Tibial artery (tissue), 4 donors: ENCODE measurements around the gene GNG13.

ENCODE experiments used
- DNase-seq, 2 donors: peaks; one replicate each; pipeline ENCODE4 v3.0.0-alpha.2; 2019
- H3K27ac ChIP-seq, 2 donors: fragments of 200-600 bp; sonication (generic) in 1 of 2; 1 replicate in 1 of 2; 2 replicates in 1 of 2; pipeline ENCODE4 v1.5.1; 2018 to 2019; ENCODE audit warnings: mild to moderate bottlenecking in 1 of 2
- H3K27me3 ChIP-seq, 2 donors: fragments of 200-600 bp; sonication (generic) in 1 of 2; one replicate each; pipeline versions ENCODE4 v1.5.1 to v1.6.0; 2016 to 2019
- H3K36me3 ChIP-seq, 3 donors: fragments of 200-600 bp; sonication (generic) in 2 of 3; one replicate each; pipeline ENCODE4 v1.5.1; 2016 to 2019; ENCODE audit warnings: mild to moderate bottlenecking in 2 of 3
- H3K4me1 ChIP-seq, 4 donors: fragments of 200-600 bp; sonication (generic) in 2 of 4; 1 replicate in 3 of 4; 2 replicates in 1 of 4; pipeline ENCODE4 v1.5.1; 2016 to 2019
- H3K4me3 ChIP-seq, 2 donors: fragments of 200-600 bp; sonication (generic) in 1 of 2; 1 replicate in 1 of 2; 2 replicates in 1 of 2; pipeline ENCODE4 v1.5.1; 2018 to 2019; ENCODE audit warnings: mild to moderate bottlenecking in 2 of 2
- H3K9me3 ChIP-seq, 3 donors: fragments of 200-600 bp; sonication (generic) in 1 of 3; one replicate each; pipeline ENCODE4 v1.5.1; 2016 to 2019
- intact Hi-C: fragments of 100-400 bp; cut with DNase I; formaldehyde crosslinking; loops from one replicate; pipeline ENCODE4 v1.15.0; 2023; ENCODE audit warnings: low total_unique reads
- TF ChIP-seq, protein P1 (sequence below), 2 experiments: fragments of 200-600 bp in 1 of 2; fragments of 450-650 bp in 1 of 2; IDR thresholded peaks; one replicate each; pipeline ENCODE4 v1.5.1; 2017 to 2019; ENCODE audit warnings: antibody characterized with exemption in 2 of 2, mild to moderate bottlenecking in 1 of 2, moderate library complexity in 1 of 2

GNG13 gene

GRCh38 chr16:830107-830870 lies 29.8 kb upstream of the GNG13 start:
- no peaks in the 10 kb centered on the region for H3K36me3 ChIP-seq
- H3K4me3 ChIP-seq = no peak overlapping the region
- H3K4me1 ChIP-seq = peaks cover 0 to 8% (median 4%) of the 10 kb centered on the region in 4 donors
- peaks cover 0 to 18% (median 13%) of the 10 kb centered on the region in 3 donors for H3K9me3 ChIP-seq
- H3K27me3 ChIP-seq = peaks cover 0 to 57% of the 10 kb centered on the region in 2 donors
- H3K27ac ChIP-seq = no peak overlapping the region
- intact Hi-C loops = no loop called here
- no peak for DNase-seq
- TF ChIP-seq, protein P1, sequence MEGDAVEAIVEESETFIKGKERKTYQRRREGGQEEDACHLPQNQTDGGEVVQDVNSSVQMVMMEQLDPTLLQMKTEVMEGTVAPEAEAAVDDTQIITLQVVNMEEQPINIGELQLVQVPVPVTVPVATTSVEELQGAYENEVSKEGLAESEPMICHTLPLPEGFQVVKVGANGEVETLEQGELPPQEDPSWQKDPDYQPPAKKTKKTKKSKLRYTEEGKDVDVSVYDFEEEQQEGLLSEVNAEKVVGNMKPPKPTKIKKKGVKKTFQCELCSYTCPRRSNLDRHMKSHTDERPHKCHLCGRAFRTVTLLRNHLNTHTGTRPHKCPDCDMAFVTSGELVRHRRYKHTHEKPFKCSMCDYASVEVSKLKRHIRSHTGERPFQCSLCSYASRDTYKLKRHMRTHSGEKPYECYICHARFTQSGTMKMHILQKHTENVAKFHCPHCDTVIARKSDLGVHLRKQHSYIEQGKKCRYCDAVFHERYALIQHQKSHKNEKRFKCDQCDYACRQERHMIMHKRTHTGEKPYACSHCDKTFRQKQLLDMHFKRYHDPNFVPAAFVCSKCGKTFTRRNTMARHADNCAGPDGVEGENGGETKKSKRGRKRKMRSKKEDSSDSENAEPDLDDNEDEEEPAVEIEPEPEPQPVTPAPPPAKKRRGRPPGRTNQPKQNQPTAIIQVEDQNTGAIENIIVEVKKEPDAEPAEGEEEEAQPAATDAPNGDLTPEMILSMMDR (IDR thresholded peaks at IDR 0.05) = no peak

DNA sequence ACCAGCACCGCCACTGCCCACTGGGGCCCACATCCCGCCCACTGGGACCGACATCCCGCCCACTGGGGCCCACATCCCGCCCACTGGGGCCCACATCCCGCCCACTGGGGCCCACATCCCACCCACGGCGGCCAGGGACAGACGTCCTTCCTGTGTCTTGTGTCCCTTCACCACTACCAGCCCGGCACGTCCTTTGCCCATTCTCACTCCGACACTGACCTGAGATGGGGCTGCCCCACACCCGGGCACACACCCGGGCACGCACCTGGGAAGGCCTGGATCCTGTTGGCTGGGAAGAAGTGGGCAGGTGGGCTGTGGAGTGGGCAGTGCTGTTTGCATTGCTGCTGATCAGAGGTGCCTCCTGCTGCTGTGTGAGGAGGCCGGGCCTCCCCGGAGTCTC lies 28.4 kb upstream of the GNG13 start:
- H3K27ac ChIP-seq = no peak overlapping the region
- H3K4me1 ChIP-seq = peaks cover 0 to 14% (median 10%) of the 10 kb centered on the region in 4 donors
- H3K27me3 ChIP-seq = peaks cover 0 to 71% of the 10 kb centered on the region in 2 donors
- intact Hi-C loops = no loop called here
- H3K36me3 ChIP-seq = no peaks in the 10 kb centered on the region
- no peak for DNase-seq
- H3K9me3 ChIP-seq = peaks cover 0 to 7% (median 0%) of the 10 kb centered on the region in 3 donors
- TF ChIP-seq, protein P1 (IDR thresholded peaks at IDR 0.05) = no peak
- H3K4me3 ChIP-seq = no peak overlapping the region

GRCh38 chr16:827513-827912 lies 27.0 kb upstream of the GNG13 start:
- H3K27me3 ChIP-seq = peaks cover 0 to 75% of the 10 kb centered on the region in 2 donors

GRCh38 chr16:825341-826061 lies 25.0 kb upstream of the GNG13 start:
- H3K27ac ChIP-seq = no peak overlapping the region
- DNase-seq = no peak
- no peaks in the 10 kb centered on the region for H3K9me3 ChIP-seq
- H3K36me3 ChIP-seq = no peaks in the 10 kb centered on the region
- peak overlapping the region in 1 of 2 donors; percentile 14 for H3K4me3 ChIP-seq
- intact Hi-C loops = no loop called here
- TF ChIP-seq, protein P1 (IDR thresholded peaks at IDR 0.05) = no peak
- peaks cover 0 to 79% of the 10 kb centered on the region in 2 donors for H3K27me3 ChIP-seq
- peaks cover 0 to 14% (median 10%) of the 10 kb centered on the region in 4 donors for H3K4me1 ChIP-seq

More at GRCh38 chr16:827513-827912, 27.0 kb upstream of the GNG13 start:
- Histone ChIP-seq H3K4me1 (peaks cover 0 to 14% (median 10%) of the 10 kb centered on the region in 4 donors), H3K4me3 (no peak overlapping the region), H3K27ac (no peak overlapping the region), H3K9me3 (no peaks in the 10 kb centered on the region), H3K36me3 (no peaks in the 10 kb centered on the region)
- TF ChIP-seq, protein P1 (IDR thresholded peaks at IDR 0.05) = no peak
- no peak for DNase-seq
- intact Hi-C loops = no loop called here

GRCh38 chr16:824601-825000 lies 24.1 kb upstream of the GNG13 start:
- Histone ChIP-seq H3K4me3 (no peak overlapping the region), H3K36me3 (no peaks in the 10 kb centered on the region), H3K4me1 (peaks cover 0 to 14% (median 10%) of the 10 kb centered on the region in 4 donors), H3K27me3 (peaks cover 0 to 87% of the 10 kb centered on the region in 2 donors), H3K9me3 (no peaks in the 10 kb centered on the region), H3K27ac (no peak overlapping the region)
- intact Hi-C loops = no loop called here
- DNase-seq = no peak
- TF ChIP-seq, protein P1 (IDR thresholded peaks at IDR 0.05) = no peak
